A172 (cell line): Measurements from ENCODE around the gene RPL15. TPM values are rescaled to one million over a fixed set of nuclear protein-coding genes. Genes with fewer than 3 reads are reported as not detected.

Experiments
- DNase-seq: peaks from one replicate; pipeline ENCODE4 v3.0.0-alpha.2; 2015; ENCODE audit warnings: low spot score
- total RNA-seq: library from RNA; depleted of rRNA; stranded (reverse); fragments of >200 nt; shearing (Covaris generic); gene quantifications from 2 replicates; pipeline ENCODE4 v1.2.3, GENCODE V29; 2014

RPL15 gene
- total RNA-seq, 1 experiment from 2014 or later, result 1,056 TPM

DNA sequence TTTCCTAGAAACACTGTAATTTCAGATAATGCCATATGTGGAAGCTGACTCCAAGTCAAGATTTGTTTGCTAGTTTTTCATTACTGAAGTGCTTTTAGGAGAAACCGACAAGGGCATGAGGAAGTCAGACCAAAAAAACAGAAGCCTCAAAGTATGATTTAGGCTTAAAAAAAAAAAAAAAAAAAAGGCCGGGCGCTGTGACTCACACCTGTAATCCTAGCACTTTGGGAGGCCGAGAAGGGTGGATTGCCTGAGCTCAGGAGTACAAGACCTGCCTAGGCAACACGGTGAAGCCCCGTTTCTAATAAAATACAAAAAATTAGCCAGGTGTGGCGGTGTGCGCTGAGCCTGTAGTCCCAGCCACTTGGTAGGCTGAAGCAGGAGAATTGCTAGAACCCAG lies 11.6 kb downstream of the RPL15 start:
- no peak for DNase-seq

DNA sequence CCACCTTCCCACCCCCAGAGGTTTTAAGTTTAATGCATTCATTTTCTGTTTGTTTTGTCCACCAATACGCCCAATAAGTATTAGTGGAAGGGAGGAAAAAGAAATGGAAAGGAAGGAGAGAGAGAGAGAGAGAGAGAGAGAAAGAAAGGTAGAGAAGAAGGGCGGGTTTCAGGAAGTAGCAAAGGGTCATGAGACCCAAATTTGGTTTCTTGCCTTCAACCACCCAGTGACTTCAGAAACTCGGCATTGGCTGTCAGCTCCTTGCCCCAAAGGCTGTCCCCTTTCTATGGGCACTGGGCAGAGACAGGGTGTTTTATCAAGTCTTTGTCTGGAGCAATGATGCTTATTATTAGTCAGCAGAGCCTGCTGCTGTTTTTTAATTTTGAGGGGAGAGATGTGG lies 14.7 kb downstream of the RPL15 start:
- DNase-seq, result no peak

DNA sequence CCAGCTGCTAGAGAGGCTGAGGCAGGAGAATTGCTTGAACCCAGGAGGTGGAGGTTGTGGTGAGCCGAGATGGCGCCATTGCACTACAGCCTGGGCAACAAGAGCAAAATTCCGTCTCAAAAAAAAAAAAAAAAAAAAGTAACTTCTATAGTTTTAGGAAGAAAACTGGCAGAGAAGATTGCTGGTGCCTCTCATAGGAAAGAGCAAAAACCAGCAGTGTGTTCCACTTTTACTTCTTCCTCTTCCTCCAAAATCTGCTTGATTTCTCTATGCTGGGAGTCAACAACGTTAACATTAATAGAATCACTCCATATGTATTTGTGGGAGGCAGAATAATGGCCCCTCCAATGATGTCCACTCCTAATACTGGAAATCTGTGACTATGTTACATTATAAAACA lies 15.6 kb downstream of the RPL15 start:
- no peak for DNase-seq

DNA sequence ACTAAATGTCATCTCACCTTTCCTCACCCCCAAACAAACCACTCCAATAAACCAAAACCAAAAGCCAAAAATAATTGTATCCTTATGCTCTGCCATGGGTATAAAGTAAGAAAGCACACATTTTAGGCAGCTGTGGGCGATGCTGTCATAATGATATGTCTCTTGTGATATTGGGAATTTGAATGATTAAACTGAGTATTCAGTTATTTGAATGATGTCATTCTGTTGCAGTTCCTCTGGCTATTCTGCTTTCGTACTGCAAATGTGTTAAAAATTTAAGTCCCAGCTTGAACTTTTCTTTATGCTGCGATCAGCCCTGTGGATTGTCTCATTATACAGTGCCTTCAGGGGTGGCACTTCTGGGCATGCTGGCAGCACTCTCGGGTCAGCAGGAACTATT lies 17.3 kb downstream of the RPL15 start:
- no peak for DNase-seq

DNA sequence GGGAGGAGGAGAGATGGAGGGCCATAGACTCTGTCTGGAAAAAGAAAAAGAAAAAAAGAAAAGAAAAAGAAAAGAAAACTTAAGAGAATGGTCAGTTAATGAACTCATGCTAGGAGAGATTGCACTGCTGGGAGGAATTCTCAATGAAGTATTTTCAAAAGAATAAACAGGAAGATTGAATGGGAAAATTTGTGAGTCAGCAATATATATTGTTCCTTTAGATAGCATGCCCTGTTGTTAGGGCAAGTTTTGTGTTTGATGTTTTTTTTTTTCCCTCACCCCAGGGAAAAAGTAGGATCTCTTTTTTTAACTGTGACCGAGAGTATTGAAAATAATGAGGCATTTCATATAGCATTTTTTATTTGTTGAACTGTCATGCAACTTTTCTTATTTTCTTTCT lies 20.4 kb downstream of the RPL15 start:
- DNase-seq, result no peak

DNA sequence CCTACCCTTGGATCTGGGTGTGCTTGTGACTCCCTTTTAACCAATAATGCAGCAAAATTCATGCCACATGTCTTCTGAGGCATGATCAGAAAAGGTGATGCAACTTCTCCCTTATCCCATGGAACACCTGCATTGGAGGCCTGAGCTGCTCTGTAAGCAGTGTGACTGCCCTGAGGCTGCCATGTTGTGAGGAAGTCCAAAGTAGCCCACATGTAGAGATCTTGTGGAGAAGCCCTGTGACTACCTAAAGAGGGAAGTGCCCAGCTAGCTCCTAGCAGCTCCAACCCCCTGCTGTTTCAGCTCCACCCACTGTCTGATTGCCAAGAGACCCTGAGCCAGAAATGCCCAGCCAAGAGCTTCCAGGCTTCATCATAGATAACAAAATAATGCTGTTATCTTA lies 21.8 kb downstream of the RPL15 start:
- no peak for DNase-seq

DNA sequence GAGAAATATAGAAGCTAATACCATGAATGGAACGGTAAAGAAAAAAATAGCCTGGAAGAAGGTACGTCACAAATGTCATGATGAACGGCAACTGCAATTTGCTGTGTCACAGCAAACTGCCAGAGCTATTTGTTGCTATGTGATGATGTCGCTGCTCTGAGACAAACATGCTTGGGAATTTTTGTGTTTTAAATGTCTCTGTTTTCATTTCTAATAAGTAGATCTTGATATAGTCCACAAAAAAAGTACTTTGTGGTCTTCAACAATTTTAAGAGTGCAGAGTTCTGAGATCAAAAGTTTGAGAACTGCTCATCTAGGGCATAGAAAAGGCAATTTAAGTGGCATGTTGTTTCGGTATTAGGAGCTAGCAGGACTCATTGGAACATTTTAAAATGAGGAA lies 23.8 kb downstream of the RPL15 start:
- no peak for DNase-seq

DNA sequence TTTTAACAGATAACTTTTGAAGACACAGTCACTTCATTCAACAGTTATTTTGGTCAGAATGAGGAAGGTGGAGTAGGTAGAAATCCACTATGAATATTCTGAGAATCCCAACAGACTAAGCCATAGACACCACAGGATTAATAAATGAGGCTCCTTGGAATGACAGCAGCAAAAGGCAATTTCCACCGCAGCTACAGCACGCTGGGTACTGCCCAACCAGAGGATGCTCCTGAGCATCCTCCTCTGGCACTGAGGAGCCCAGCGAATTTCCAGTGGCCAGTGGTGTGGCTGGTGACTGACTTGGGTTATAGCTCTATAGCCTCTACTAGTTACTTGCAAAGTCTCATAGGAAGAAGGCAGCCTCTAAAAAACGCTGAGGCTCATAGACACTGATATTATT lies 24.5 kb downstream of the RPL15 start:
- no peak for DNase-seq

DNA sequence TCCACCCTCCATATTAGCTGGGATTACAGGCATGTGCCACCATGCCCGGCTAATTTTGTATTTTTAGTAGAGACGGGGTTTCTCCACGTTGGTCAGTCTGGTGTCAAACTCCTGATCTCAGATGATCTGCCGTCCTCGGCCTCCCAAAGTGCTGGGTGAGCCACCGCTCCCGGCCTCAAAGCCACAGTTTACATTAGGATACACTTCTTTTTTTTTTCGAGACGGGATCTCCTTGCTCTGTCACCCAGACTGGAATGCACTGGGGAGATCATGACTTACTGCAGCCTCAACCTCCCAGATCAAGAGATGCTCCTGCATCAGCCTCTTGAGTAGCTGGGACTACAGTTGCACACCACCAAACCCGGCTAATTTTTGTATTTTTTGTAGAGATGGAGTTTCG lies 25.6 kb downstream of the RPL15 start:
- no peak for DNase-seq

DNA sequence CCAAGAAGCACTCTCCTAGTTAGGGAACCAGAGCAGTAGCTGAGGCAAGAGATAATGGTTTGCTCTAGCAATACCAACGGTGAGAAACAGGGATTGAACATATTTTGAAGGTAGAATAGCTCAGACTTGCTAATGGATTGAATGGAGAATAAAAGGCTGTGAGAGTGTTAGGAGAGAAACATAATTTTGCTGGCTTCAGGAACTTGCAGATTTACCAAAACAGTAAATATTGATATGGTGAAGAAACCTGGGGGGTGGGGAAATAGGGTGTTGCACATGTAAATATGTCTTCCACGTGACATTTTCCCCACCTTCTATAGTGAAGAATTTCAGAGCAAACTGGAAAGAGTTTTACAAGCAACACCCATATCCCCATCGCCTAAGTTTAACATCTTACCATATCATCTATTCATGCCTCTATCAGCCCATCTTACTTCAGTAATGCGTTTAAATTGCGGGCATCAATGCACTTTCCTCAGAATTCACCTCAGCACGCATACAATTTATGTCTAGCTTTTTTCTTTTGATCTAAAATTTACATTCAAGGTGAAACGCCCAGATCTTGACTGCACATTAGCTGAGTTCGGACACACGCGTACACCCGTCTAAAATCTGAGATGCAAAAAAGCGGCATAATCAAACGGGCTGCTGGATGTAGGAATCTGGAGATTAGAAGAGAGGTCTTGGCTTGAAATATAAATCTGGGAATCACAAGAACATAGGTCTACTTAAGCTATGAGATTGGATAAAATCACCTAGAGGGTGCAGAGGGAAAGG lies 27.3 kb downstream of the RPL15 start:
- DNase-seq, result no peak

DNA sequence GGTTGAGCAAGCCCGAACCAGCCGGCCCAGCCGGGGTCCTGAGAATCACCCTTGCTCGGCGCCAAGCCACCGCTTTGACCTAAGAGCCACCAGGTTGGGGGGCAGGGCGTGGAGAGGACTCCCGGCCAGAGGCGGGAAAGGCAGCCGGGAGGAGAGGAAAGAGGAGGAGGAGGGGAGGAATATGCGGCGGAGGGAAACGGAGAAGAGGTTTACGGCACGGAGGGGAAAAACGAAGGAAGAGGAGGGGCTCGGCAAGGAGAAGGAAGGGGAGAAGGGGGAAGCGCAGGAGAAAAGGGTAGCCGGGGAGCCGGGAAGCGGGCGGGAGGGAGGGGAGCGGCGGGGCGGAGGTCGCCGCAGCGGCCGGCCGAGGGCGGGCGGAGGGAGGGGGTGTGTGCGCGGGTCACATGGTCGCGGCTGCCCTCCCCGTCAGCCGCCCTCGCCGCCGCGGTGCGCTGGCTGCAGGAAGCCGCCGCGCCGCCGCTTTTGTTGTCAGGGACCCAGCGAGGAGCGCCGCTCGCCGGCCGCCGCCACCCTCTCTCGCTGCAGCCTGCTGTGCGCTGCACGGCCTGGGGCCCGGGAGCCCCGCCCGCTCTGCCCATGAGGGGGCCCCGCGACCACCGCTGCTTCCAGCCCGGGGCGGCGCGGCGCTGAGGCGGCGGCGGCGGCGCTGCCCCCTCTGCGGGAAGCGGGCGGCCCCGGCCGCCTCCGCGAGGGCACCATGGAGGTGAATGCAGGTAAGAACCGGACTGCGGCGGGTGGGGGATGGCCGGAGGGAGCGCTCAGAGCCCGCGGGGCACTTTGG lies 28.1 kb downstream of the RPL15 start, which contains the start of gene NR1D2:
TSS of gene NR1D2 (plus strand) at position 426 of the 802 bp plus-strand sequence. CDS start at position 719, 293 bp downstream.
- DNase-seq, result peak; percentile 69

DNA sequence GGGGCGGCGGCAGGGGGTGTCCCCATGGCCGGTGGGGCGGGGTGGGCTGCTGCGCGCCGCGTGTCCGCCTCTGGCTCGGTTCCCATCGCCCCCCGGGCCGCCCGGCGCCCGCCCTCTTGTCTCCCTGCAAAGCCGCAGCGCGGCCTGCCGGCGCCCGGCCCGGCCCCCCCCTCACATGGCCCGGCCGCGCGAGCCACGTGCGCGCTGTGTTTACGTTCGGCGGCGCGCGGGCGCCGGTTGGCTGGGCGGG lies 28.7 kb downstream of the RPL15 start:
- DNase-seq, result no peak

DNA sequence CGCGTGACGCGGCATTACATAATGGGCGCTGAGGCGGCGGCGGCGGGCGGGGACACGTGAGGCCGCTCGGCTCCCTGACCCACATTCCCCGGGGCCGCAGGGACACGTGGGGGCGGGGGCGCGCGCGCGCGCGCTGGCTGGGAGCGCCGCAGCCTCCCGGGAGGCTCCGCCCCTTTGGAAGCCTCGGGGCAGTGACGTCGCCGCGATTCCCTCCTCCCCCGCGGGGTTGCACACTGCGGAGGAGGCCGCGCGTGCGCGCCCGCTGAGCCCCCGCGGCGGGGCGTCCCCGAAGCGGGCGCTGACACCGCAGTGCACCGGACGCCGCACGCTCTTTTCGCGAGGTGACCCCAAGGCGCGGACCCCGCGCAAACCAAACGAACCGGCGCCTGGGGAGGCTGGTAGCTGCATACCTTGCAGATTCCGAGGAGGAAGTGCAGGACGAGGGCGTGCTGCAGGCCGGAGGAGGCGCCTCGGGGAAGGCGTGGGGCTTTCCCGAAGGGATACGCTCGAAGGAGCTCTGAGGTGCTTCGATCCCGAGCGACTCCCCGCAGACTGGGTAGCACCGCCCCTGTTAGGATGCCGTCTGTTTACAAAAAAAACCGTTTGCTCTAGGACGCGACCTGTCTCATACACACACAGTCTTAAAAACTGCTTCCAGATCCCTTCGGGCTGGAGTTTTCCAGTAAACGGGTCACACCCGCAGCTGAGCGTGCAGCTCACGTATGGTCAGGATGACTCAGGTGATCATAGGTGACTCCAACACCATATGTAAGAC lies 29.2 kb downstream of the RPL15 start:
- DNase-seq, result peak; percentile 89

DNA sequence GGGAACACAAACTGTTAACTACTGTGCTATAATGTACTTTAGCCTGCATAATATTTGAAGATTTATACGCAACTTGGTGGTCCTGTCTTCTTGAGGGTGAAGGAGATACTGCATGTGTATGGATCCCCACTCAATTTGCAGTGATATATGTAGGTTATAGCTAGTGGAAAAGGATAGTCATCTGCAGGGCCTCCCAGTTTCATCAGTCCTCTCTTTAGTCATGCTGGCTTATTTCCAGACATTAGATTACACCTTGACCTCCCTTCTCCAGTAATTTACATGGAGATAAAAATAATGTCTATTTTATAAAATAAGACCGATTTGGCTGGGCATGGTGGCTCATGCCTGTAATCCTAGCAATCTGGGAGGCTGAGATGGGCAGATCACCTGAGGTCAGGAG lies 31.8 kb downstream of the RPL15 start:
- DNase-seq, result peak; percentile 9

DNA sequence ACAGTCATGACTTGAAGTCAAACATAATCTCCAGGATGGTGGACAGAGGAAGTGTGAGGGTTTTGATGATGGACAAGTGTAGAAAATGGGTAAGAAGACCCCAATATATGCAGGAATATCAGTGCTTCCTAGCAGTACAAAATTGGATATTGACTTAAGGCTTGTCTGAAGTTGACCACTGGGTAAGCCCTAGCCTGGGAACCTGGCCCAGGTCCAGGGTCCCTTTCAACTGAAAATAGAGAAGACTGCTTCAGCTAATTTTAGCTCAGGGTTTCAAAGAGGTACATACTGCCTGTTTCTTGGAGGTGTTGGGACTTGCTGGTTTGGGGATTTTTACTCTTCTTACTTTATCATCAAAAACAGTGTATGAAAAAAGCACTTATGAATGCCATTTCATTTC lies 32.9 kb downstream of the RPL15 start:
- DNase-seq, result peak; percentile 8

DNA sequence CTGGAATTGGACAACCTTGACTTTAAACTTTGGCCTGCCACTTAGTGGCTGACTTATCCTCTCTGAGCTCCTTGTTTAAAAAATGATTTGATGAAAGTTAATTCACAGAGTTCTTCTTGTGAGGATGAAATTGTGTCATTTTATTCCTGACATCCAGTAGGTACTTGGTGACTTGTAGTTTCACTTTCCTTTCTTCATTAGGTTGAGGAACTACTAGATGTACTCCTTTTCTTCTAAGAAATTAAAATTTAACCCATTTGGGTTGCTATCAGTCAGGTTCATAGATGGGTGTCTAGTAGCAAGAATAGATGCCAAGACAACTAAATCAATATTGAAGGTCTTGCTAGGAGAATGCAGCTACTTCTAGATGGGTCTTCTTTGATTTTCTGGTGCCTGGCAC lies 33.4 kb downstream of the RPL15 start:
- no peak for DNase-seq

DNA sequence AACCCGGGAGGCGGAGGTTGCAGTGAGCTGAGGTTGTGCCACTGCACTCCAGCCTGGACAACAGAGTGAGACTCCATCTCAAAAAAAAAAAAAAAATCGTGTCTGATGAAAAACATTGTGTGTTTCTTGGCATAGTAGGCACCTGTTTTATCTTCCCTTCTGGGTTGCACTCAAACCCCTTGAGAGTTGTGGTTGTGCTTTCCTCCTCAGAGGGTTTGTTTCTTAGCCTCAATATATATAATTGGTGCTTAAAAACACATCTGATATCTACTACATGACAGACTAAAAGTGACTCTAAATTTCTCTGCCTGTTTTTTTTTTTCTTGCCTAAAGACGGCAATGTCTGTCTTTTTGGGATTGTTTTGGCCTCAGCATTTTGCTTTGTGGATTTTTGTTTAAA lies 35.7 kb downstream of the RPL15 start:
- DNase-seq, result no peak

DNA sequence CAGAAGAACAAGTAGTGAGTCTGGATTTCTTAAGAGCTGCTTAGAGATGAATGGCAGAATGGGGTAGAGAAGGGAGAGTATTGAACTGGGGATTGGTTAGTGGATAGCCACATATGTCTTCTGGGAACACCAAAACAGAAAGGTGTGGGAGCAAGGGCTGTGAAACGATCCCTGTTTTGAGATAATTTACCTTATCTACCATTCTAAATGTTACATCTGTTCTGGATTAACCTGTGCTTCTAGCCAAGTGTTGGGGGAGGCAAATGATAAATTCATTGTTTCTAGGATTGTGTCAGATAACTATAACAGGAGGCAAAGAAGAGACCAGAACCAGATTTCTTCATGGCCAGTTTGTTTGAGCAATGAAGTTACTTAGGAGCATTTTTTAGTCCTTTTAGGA lies 36.6 kb downstream of the RPL15 start:
- no peak for DNase-seq

DNA sequence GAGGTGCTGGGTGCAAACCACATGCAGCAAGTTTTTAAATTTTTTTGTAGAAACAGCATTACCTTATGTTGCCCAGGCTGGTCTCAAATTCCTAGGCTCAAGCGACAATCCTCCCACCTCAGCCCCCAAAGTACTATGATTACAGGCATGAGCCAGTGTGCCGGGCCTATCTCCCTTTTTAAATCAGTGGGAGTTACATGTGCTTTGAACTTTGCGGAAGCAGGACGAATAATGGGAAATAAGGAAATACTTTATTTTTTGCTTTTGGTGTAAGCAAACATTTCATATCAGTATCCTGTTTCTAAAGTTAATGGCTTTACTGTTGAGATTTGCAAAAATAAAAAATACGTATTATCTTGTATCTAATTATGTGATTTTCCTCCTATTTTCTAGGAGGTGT lies 37.2 kb downstream of the RPL15 start:
- no peak for DNase-seq

DNA sequence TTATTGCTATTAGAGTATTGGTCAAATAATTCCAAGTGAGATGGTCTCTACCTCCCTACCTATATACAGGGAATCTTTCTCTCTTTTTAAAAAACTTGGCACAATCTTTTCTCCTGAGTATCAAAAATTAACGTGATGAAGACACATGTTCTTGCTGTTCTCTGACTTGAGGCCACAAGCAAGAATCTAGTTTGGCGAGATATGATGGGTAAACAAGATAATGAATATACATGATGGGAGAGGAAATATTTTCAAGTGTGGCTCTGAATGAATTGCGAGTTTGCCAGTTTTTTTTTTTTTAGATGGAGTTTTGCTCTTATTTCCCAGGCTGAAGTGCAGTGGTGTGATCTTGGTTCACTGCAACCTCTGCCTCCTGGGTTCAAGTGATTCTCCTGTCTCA lies 39.8 kb downstream of the RPL15 start:
- DNase-seq, result no peak

DNA sequence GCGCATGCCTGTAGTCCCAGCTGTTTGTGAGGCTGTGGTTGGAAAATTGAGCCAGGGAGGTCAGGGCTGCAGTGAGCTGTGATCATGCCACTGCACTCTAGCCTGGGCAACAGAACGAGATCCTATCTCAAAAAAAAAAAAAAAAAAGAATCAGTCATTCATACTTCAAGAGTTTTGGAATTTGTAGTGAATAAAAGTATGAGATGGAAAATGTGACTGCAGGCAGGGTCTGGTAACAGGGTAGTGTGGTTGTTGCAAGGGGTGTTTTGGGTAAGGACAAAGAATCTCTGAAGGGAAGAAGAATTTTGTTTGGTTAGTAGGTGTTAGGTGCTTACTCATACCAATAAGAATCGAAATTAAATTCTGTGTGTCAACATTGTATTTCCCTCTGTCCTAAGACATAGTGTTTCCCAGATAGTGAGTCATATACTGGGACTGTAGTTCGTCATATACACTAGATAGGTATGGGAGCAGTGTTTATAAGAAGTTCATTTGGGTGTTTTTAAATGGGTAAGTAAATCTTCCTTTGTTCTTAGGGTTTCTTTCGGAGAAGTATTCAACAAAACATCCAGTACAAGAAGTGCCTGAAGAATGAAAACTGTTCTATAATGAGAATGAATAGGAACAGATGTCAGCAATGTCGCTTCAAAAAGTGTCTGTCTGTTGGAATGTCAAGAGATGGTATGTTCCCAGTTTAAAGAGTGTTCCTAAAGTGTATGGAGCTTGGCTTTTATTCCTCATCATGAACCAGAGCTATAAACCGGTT lies 42.4 kb downstream of the RPL15 start:
- DNase-seq, result peak; percentile 93

DNA sequence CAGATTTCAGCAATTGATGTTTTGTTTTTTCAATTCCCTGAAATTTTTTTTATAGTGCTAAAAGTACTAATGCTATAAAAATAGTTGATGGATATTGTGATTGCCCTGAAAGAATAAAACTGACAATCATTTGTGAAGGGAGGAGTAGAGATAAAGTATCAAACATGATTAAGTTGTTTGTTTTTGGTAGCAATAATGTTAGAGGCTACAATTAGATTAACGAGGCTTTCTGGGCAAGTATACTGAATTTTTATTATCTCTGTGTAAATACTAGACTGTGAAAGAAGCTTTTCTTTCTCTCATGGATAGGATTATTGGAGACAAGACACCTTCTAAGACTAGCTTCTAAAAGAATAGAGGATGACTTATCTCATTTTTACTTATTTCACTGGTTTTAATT lies 43.7 kb downstream of the RPL15 start:
- no peak for DNase-seq
